Choroid plexus epithelial cell (primary cell): ENCODE measurements around the gene NR1H2.

Experiments used
- DNase-seq: peaks from one replicate; pipeline ENCODE4 v3.0.0-alpha.2; 2010; ENCODE audit warnings: low read depth
- H3K4me3 ChIP-seq: 2 replicates; pipeline ENCODE4 v1.5.1; 2011; ENCODE audit warnings: low read depth, mild to moderate bottlenecking, control low read depth, low read length, moderate library complexity
- CTCF ChIP-seq: conservative IDR thresholded peaks from 2 replicates; pipeline ENCODE4 v1.5.1; 2011; ENCODE audit warnings: low read depth, mild to moderate bottlenecking, control low read depth, inconsistent platforms, low read length, moderate library complexity

Gene NR1H2

GRCh38 chr19:50378169-50378862 is 2.1 kb downstream of the NR1H2 start:
- no peak overlapping the region for H3K4me3 ChIP-seq
- no peak for DNase-seq
- TF ChIP-seq CTCF, result no peak

DNA sequence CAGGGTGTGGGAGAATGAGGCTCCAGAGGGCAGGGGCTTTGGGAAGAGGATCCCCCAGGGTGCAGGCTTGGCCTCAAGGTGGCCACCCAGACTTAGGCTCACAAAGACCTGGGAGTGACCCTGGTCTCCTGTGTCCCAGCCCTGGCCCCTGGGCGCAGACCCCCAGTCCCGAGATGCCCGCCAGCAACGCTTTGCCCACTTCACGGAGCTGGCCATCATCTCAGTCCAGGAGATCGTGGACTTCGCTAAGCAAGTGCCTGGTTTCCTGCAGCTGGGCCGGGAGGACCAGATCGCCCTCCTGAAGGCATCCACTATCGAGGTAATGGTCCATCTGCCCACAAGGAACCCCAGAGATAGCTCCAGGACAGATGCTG is 2.6 kb downstream of the NR1H2 start:
- H3K4me3 ChIP-seq, result no peak overlapping the region
- DNase-seq, result no peak
- no peak for TF ChIP-seq CTCF

GRCh38 chr19:50379602-50380001 is 3.3 kb downstream of the NR1H2 start:
- H3K4me3 ChIP-seq, result no peak overlapping the region
- no peak for TF ChIP-seq CTCF
- no peak for DNase-seq

- H3K4me3 ChIP-seq, result no peak overlapping the region
- DNase-seq, result no peak
- TF ChIP-seq CTCF, result no peak
Measured at GRCh38 chr19:50380137-50380536, 3.9 kb downstream of the NR1H2 start.

GRCh38 chr19:50380751-50381151 is 4.5 kb downstream of the NR1H2 start:
- no peak for DNase-seq
- H3K4me3 ChIP-seq, result no peak overlapping the region
- no peak for TF ChIP-seq CTCF

DNA sequence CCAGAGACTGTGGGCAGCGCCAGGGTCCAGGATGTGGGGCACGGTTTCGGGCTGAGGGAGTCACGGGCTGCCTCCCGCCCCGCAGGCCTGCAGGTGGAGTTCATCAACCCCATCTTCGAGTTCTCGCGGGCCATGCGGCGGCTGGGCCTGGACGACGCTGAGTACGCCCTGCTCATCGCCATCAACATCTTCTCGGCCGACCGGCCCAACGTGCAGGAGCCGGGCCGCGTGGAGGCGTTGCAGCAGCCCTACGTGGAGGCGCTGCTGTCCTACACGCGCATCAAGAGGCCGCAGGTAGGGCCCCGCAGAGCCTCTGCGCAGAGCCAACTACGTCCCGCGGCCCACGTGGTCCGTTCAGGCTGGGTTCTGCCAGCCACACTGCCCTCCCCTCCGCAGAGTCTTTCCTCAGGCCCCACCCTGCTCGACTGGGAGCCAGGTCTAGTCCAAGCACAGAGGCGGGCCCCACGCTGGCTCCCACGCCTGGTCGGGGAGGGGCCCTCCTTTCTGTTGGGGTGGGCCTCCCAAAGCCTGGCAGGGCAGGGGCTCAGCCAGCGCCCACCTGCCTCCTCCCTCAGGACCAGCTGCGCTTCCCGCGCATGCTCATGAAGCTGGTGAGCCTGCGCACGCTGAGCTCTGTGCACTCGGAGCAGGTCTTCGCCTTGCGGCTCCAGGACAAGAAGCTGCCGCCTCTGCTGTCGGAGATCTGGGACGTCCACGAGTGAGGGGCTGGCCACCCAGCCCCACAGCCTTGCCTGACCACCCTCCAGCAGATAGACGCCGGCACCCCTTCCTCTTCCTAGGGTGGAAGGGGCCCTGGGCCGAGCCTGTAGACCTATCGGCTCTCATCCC is 5.8 kb downstream of the NR1H2 start:
- no peak for DNase-seq

More for the DNA sequence above, 5.8 kb downstream of the NR1H2 start:
- TF ChIP-seq CTCF, result no peak
- H3K4me3 ChIP-seq, result no peak overlapping the region
